IMR-90 (cell line): ENCODE measurements around the gene DNASE2B. TPM values are rescaled to one million over a fixed set of nuclear protein-coding genes. Genes with fewer than 3 reads are reported as not detected.

Experiments
- ATAC-seq: fragments of 200-7000 bp; cut with Tn5 transposase; 2 replicates; pipeline ENCODE4 v1.9.1; 2020; ENCODE audit warnings: low read depth, mild to moderate bottlenecking, moderate library complexity
- BruUV-seq: library from RNA; stranded (reverse); fragments of 400-500 nt; replicated peaks from 2 replicates; lab custom pipeline; 2021; lab: Mats Ljungman, UMichigan
- CTCF ChIA-PET: fragments of 300-600 bp; formaldehyde crosslinking; extraction: SDS; loops from one replicate; lab custom pipeline; 2021; ENCODE audit warnings: antibody characterized with exemption; lab: Yijun Ruan, JAX
- POLR2A ChIA-PET: fragments of 300-600 bp; sonication (Branson Sonifier 250); formaldehyde crosslinking; loops from one replicate; lab custom pipeline; 2022; ENCODE audit warnings: antibody characterized with exemption; ENCODE audit not compliant: unreplicated experiment; lab: Charles Lee
- DNase-seq: peaks from one replicate; pipeline ENCODE4 v3.0.0; 2013
- H2AFZ ChIP-seq: replicated peaks from 2 replicates; pipeline ENCODE3; 2013; ENCODE audit warnings: low read length, mild to moderate bottlenecking; ENCODE audit not compliant: poor library complexity
- H2AK5ac ChIP-seq: 2 replicates; pipeline ENCODE4 v1.6.1; 2013; ENCODE audit warnings: low read depth, low read length, inconsistent platforms
- H2AK9ac ChIP-seq: replicated peaks from 2 replicates; pipeline ENCODE3; 2013; ENCODE audit warnings: mild to moderate bottlenecking, low read depth, low read length, moderate library complexity; ENCODE audit not compliant: poor library complexity
- H2BK120ac ChIP-seq: 2 replicates; pipeline ENCODE4 v1.6.1; 2013; ENCODE audit warnings: low read depth, low read length, inconsistent platforms
- H2BK15ac ChIP-seq: 3 replicates; pipeline ENCODE4 v1.6.1; 2013; ENCODE audit warnings: low read depth, low read length, inconsistent platforms
- H2BK20ac ChIP-seq: 2 replicates; pipeline ENCODE4 v1.6.1; 2013; ENCODE audit warnings: low read depth, mild to moderate bottlenecking, inconsistent platforms, low read length, moderate library complexity
- H2BK5ac ChIP-seq: 2 replicates; pipeline ENCODE4 v1.6.1; 2013; ENCODE audit warnings: mild to moderate bottlenecking, low read depth, low read length, inconsistent platforms; ENCODE audit not compliant: poor library complexity, severe bottlenecking
- H3K14ac ChIP-seq: replicated peaks from 2 replicates; pipeline ENCODE4 v1.6.1; 2013; ENCODE audit warnings: low read depth, low read length, inconsistent platforms
- H3K18ac ChIP-seq: 2 replicates; pipeline ENCODE4 v1.6.1; 2013; ENCODE audit warnings: low read depth, low read length, control low read depth
- H3K23ac ChIP-seq: 2 replicates; pipeline ENCODE4 v1.6.1; 2013; ENCODE audit warnings: low read depth, low read length, inconsistent platforms
- H3K27ac ChIP-seq: 2 replicates; pipeline ENCODE4 v1.5.1; 2013; ENCODE audit warnings: mild to moderate bottlenecking, control low read depth, low read length; ENCODE audit not compliant: insufficient read depth
- H3K27me3 ChIP-seq: 2 replicates; pipeline ENCODE4 v1.6.1; 2013; ENCODE audit warnings: low read length; ENCODE audit not compliant: control insufficient read depth, insufficient read depth
- H3K36me3 ChIP-seq: 2 replicates; pipeline ENCODE4 v1.6.1; 2013; ENCODE audit warnings: low read length, mixed read lengths; ENCODE audit not compliant: control insufficient read depth, insufficient read depth
- H3K4ac ChIP-seq: 2 replicates; pipeline ENCODE4 v1.6.1; 2013; ENCODE audit warnings: low read depth, low read length, inconsistent platforms
- H3K4me1 ChIP-seq: 2 replicates; pipeline ENCODE4 v1.6.1; 2013; ENCODE audit warnings: low read length, mixed read lengths; ENCODE audit not compliant: control insufficient read depth, insufficient read depth
- H3K4me2 ChIP-seq: 2 replicates; pipeline ENCODE4 v1.6.1; 2013; ENCODE audit warnings: low read depth, mild to moderate bottlenecking, control low read depth, low read length, moderate library complexity
- H3K4me3 ChIP-seq: 2 replicates; pipeline ENCODE4 v1.5.1; 2013; ENCODE audit warnings: low read depth, mild to moderate bottlenecking, control low read depth, low read length, moderate library complexity; ENCODE audit not compliant: insufficient read depth
- H3K56ac ChIP-seq: 2 replicates; pipeline ENCODE4 v1.6.1; 2013; ENCODE audit warnings: low read length, inconsistent platforms; ENCODE audit not compliant: insufficient read depth; ENCODE audit errors: extremely low read depth
- H3K79me1 ChIP-seq, 2 experiments: 2 replicates each; pipeline ENCODE4 v1.6.1; 2013; ENCODE audit warnings: low read length in 2 of 2, inconsistent platforms in 1 of 2, low read depth in 1 of 2
- H3K9ac ChIP-seq: 2 replicates; pipeline ENCODE4 v1.6.1; 2013; ENCODE audit warnings: low read depth, low read length, control low read depth
- H3K9me1 ChIP-seq: 2 replicates; pipeline ENCODE4 v1.6.1; 2013; ENCODE audit warnings: low read length, inconsistent platforms; ENCODE audit not compliant: insufficient read depth
- H3K9me3 ChIP-seq: 2 replicates; pipeline ENCODE4 v1.6.1; 2013; ENCODE audit warnings: low read length; ENCODE audit not compliant: control insufficient read depth, insufficient read depth
- H4K20me1 ChIP-seq: 2 replicates; pipeline ENCODE4 v1.6.1; 2013; ENCODE audit warnings: low read length, inconsistent platforms; ENCODE audit not compliant: insufficient read depth
- H4K5ac ChIP-seq: 2 replicates; pipeline ENCODE4 v1.6.1; 2013; ENCODE audit warnings: mild to moderate bottlenecking, low read depth, low read length, control low read depth
- H4K8ac ChIP-seq, 2 experiments: 2 replicates each; pipeline ENCODE4 v1.6.1; 2013; ENCODE audit warnings: low read depth in 2 of 2, low read length in 2 of 2, control low read depth in 1 of 2, inconsistent platforms in 1 of 2
- H4K91ac ChIP-seq: 2 replicates; pipeline ENCODE4 v1.6.1; 2013; ENCODE audit warnings: low read depth, low read length, inconsistent platforms; ENCODE audit not compliant: insufficient read depth
- MAFK ChIP-seq: IDR thresholded peaks from 2 replicates; pipeline ENCODE4 v1.6.1; 2012; ENCODE audit warnings: low read depth, low read length, improper control_type of control experiment
- MXI1 ChIP-seq: IDR thresholded peaks from 2 replicates; pipeline ENCODE4 v1.6.1; 2012; ENCODE audit warnings: low read depth, mild to moderate bottlenecking, low read length, moderate library complexity, borderline replicate concordance
- dilution Hi-C: fragments of 300-500 bp; cut with HindIII; formaldehyde crosslinking; loops from one replicate; pipeline ENCODE4 v1.14.3; 2018; ENCODE audit warnings: low sequenced_read_pairs; ENCODE audit not compliant: unreplicated experiment
- in situ Hi-C: fragments of 300-500 bp; cut with MboI; formaldehyde crosslinking; loops from 3 replicates; pipeline ENCODE4 v1.14.3; 2019; ENCODE audit warnings: low sequenced_read_pairs, inconsistent platforms, mixed read lengths
- intact Hi-C: fragments of 100-400 bp; cut with micrococcal nuclease; formaldehyde crosslinking; loops from 2 replicates; pipeline ENCODE4 v1.10.0; 2022
- polyA plus RNA-seq, 3 experiments: library from polyadenylated mRNA; depleted of rRNA; stranded (reverse); fragments of >200 nt; gene quantifications; 2 replicates each; pipeline ENCODE4 v1.2.3, GENCODE V29; 2012; ENCODE audit warnings: low replicate concordance in 1 of 3
- total RNA-seq: library from RNA; depleted of rRNA; stranded (reverse); fragments of >200 nt; gene quantifications from 2 replicates; pipeline ENCODE4 v1.2.3, GENCODE V29; 2012

DNASE2B gene
- total and polyA plus RNA-seq, 2 of the 4 experiments (the other 2 are of a cell fraction), result not detected

- no peaks in the 10 kb centered on the region for H3K36me3 ChIP-seq
- no peaks in the 10 kb centered on the region for H4K20me1 ChIP-seq
- no peaks in the 10 kb centered on the region for H3K9me1 ChIP-seq
- H3K4me1 ChIP-seq, result no peaks in the 10 kb centered on the region
- TF ChIP-seq MXI1 (no peak), MAFK (no peak)
- in situ Hi-C loops, result no loop called here
- H4K5ac ChIP-seq, result no peak overlapping the region
- no peak overlapping the region for H2AK9ac ChIP-seq
- H2AK5ac ChIP-seq, result no peak overlapping the region
- no peak overlapping the region for H2BK15ac ChIP-seq
- H3K56ac ChIP-seq, result no peak overlapping the region
- no peak overlapping the region for H3K4ac ChIP-seq
- DNase-seq (no peak), ATAC-seq (no peak)
- no peak overlapping the region for H3K4me2 ChIP-seq
- no TSS peak for BruUV-seq
- H3K4me3 ChIP-seq, result no peak overlapping the region
- H3K9ac ChIP-seq, result no peak overlapping the region
- dilution Hi-C loops, result no loop called here
- H3K14ac ChIP-seq, result no peak overlapping the region
- H4K91ac ChIP-seq, result no peak overlapping the region
- H2BK120ac ChIP-seq, result no peak overlapping the region
- ChIA-PET CTCF (interaction anchor here (1.0 to 1.1 kb wide), 2 partner anchors 100 to 261 kb away, joined by 3 to 6 read pairs; no protein-coding TSS in a partner anchor), POLR2A (no interaction called here)
- intact Hi-C loops, result no loop called here
- no peak overlapping the region for H4K8ac ChIP-seq
- no peak overlapping the region for H3K27ac ChIP-seq
- H3K18ac ChIP-seq, result no peak overlapping the region
- H3K9me3 ChIP-seq, result no peaks in the 10 kb centered on the region
- H3K79me1 ChIP-seq, result no peaks in the 10 kb centered on the region
- no peaks in the 10 kb centered on the region for H3K27me3 ChIP-seq
- H2AFZ ChIP-seq, result no peak overlapping the region
- H2BK20ac ChIP-seq, result no peak overlapping the region
- no peak overlapping the region for H2BK5ac ChIP-seq
- no peak overlapping the region for H3K23ac ChIP-seq
Measured at GRCh38 chr1:84402501-84402900, 4.2 kb downstream of the DNASE2B start.
